ENCODE measurements around the gene CST9. TPM values are rescaled to one million over a fixed set of nuclear protein-coding genes. Genes with fewer than 3 reads are reported as not detected.

Gene CST9, protein sequence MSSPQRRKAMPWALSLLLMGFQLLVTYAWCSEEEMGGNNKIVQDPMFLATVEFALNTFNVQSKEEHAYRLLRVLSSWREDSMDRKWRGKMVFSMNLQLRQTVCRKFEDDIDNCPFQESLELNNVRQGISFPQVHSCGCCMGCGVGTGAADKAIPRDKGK
- total RNA-seq (2014; rRNA removed; shearing (Covaris generic)): not detected in 2 replicates
- not detected in 2 replicates for polyA plus RNA-seq (2015; cell fraction: cytosol; rRNA removed)
- polyA plus RNA-seq (2015; cell fraction: nucleus; rRNA removed): not detected in 2 replicates

DNA sequence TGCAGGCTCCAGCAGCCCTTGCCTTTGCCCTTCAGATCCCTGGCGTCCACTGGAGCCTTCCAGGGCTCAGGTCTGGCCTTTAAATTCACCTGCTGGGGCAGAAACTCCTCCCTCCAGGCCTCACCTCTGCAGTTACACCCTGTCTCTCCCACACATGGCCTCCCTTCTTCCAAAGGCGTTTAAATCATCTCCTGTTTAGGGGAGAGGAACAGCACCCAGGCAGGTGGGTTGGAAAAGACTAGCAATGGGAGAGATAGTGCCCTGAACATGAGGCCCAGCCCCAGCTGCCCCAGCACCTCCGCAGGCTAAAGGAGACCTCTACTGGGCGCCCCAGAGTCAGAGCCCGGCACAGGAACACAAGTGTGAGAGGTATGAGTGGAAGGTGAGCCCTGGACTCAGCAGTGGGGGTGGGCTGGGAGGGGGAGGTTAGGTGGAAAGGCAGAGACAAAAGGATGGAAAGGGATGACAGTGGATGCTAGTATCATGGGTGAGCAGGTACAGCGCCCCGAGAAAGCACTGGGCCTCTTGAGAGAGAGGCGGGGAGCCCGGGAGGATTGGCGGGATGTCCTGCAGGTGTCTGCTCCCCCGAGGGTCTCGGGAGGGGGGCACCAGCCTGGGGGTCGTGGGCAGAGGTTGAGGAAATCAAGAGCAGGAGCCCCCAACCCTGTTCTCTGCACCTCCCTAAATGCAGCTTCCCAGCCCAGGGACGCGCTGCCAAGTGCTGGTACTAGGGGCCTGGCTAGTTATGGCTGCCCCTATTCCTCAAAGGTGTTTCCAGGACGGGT, at the start of gene CST9:
CST9 (minus strand) TSS at position 51 of the 785 bp plus-strand sequence. CDS start 53 bp downstream, outside the sequence.
- in situ Hi-C loops (cut with HindIII; ENCODE audit: low pct_unique_long_range_greater_than_20kb, low sequenced_read_pairs): no loop called here
- DNase-seq (ENCODE audit: low read depth, low spot score): no peak

DNA sequence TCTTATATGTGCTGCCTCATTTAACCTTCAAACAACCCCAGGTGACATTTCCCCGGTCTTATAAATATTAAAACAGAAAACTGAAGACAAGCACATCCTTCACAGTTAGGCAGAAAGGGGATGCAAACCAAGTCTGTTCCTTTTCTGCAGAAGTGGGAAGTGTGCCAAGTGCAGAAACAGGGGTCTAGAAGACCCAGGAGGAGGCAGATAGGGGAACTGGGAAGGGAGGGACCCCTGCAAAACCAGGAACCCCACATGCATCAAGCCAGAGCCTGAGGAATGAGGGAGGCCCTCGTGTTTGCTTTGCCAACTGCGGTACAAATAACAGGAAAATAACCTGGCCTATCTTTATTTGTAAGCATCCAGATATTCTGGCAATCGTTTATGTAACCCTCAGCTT, 49.0 kb upstream of the CST9 start:
- in situ Hi-C loops (cut with HindIII; ENCODE audit: low pct_unique_long_range_greater_than_20kb, low sequenced_read_pairs): no loop called here
- DNase-seq (ENCODE audit: low read depth, low spot score): no peak

DNA sequence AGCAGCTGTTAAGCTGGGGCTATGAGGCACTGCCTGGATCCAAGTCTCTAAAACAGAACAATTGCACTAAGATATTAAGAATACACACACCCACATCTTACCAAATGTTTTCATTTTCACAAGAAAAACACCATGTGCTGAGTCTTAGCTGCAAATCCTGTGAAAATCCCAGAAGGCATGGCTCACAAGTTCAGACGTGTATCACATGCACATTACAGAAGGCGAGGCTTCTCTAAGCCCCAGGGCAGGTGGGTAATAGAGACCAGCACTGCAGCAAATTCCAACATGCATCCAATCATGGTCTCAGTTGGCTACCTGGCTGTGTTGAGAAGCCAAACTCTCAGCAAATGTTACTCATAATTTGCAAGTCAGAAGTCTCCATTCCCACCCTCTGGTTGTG, 48.3 kb upstream of the CST9 start:
- in situ Hi-C loops (cut with HindIII; ENCODE audit: low pct_unique_long_range_greater_than_20kb, low sequenced_read_pairs): no loop called here
- DNase-seq (ENCODE audit: low read depth, low spot score): no peak

DNA sequence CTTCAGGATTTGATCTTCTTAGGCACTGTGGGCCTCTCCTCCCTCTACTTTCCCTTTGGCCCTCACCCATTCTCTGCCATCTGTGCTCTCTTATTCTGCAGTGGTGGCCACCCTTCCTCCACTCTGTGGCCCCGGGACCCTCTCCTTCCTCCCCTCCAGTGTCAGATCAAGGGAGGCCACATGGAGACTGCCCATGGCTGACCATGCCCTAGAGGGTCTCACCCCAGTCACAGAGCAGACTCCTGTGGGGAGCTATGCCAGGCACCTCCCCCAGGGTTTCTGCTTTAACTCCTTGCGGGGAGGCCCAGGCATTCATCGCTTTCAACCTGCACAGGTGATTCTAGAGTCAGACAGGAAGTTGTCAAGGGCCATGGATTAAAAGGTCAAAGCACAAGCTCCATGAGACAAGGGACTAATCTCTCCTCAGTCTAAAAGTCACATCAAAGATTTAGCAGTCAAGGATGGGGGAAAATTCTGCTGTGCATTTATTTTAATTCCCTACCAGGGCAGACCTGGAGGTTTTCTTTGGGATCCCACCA, 47.8 kb upstream of the CST9 start:
- no peak for DNase-seq (ENCODE audit: low read depth, low spot score)
- in situ Hi-C loops (cut with HindIII; ENCODE audit: low pct_unique_long_range_greater_than_20kb, low sequenced_read_pairs): no loop called here

DNA sequence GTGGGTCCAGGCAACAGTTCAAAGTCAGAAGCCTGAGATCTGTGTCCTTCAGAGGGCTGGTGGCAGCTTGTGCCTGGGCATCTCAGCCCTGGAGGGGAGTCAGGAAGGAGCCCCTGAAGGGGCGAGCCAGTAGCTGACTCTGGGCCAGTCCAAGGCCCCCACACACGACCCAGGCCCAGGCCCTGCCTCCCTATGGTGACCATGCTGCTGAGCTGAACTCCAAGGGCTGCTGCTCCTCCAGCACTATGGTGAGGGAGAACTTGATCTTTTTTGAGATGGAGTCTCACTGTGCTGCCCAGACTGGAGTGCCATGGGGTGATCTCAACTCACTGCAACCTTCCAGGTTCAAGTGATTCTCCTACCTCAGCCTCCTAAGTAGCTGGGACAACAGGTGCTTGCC, 47.2 kb upstream of the CST9 start:
- no peak for DNase-seq (ENCODE audit: low read depth, low spot score)
- in situ Hi-C loops (cut with HindIII; ENCODE audit: low pct_unique_long_range_greater_than_20kb, low sequenced_read_pairs): no loop called here

DNA sequence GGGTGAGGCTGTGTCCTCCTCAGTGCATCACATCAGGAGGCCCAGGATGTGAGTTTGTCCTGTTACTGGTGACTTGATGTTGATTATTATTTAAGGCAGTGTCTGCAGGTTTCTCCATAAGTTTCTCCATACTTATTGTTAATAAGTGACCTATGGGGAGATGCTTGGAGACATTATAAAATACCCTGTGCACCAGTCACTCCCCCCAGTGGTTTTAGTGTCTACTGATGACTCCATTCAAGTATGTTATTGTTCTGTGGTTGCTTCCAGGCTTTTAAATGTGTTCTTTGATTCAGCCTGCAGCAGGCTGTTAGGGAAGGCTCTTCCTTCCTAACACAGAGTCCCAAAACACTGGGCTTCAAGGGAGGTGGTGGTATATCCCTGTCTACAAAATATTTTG, 46.7 kb upstream of the CST9 start:
- in situ Hi-C loops (cut with HindIII; ENCODE audit: low pct_unique_long_range_greater_than_20kb, low sequenced_read_pairs): no loop called here
- DNase-seq (ENCODE audit: low read depth, low spot score): peak; percentile 33

DNA sequence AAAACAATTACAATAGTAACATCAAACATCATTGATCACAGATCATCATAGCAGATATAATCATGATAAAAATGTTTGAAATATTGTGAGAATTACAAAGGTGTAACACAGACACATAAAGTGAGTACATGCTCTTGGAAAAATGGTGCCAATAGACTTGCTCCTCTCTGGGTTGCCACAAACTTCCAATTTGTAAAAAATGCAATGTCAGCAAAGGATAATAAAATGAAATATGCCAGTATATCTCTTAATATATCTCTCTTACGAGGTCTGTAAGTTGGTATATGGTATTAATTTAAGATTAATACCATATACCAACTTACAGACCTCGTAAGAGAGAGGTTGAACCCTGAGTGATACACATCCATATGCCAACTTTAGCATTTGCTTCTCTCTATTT, 45.4 kb upstream of the CST9 start:
- no peak for DNase-seq (ENCODE audit: low read depth, low spot score)
- in situ Hi-C loops (cut with HindIII; ENCODE audit: low pct_unique_long_range_greater_than_20kb, low sequenced_read_pairs): no loop called here

DNA sequence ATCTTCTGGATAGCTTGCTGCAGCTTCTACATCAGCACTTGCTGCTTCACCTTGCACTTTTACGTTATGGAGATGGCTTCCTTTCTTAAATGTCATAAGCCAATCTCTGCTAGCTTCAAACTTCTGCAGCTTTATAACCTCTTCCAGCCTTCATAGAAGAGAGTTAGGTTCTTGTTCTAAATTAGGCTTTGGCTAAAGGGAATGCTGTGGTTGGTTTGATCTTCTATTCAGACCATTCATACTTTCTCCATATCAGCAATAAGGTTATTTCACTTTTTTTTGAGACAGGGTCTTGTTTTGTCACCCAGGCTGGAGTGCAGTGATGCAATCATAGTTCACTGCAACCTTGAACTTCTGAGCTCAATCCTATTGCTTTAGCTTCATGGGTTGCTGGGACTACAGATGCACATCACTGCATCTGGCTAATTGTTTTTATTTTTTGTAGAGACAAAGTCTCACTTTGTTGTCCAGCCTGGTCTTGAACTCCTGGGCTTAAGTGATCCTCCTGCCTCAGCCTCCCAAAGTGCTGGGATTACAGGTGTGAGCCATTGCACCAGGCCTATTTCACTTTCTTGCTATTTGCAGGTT, 44.2 kb upstream of the CST9 start:
- in situ Hi-C loops (cut with HindIII; ENCODE audit: low pct_unique_long_range_greater_than_20kb, low sequenced_read_pairs): no loop called here
- DNase-seq (ENCODE audit: low read depth, low spot score): no peak

DNA sequence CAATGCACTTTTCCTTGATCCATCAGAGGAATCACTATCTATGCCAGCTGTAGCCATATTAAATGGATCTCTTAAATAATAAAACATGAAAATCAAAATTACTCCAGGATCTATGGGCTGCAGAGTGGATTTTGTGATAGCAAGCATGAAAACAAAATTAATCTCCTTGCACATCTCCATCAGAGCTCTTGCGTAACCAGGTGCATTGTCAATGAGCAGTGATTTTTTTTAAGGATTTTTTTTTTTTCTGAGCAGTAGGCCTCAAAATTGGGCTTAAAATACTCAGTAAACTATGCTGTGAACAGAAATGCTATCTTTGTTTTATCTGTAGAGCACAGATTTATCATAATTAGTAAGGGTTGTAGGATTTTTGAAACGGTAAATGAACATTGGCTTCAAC, 43.5 kb upstream of the CST9 start:
- in situ Hi-C loops (cut with HindIII; ENCODE audit: low pct_unique_long_range_greater_than_20kb, low sequenced_read_pairs): no loop called here
- DNase-seq (ENCODE audit: low read depth, low spot score): no peak

DNA sequence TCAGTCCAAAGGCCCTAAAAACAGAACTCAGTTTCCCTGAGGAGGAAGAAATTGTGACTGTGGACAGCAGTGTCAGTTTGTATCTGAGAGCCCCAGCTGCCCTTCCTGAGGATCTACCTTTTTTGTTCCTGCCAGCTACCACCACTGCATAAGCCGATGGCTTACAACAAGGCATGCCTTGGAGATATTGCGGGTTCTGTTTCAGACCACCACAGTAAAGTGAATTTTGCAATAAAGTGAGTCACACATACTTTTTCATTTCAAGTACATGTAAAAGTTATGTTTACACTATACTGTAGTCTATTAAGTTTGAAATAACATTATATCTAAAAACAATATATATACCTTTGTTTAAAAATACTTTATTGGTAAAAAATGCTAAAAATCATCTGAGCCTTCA, 41.6 kb upstream of the CST9 start:
- in situ Hi-C loops (cut with HindIII; ENCODE audit: low pct_unique_long_range_greater_than_20kb, low sequenced_read_pairs): no loop called here

DNA sequence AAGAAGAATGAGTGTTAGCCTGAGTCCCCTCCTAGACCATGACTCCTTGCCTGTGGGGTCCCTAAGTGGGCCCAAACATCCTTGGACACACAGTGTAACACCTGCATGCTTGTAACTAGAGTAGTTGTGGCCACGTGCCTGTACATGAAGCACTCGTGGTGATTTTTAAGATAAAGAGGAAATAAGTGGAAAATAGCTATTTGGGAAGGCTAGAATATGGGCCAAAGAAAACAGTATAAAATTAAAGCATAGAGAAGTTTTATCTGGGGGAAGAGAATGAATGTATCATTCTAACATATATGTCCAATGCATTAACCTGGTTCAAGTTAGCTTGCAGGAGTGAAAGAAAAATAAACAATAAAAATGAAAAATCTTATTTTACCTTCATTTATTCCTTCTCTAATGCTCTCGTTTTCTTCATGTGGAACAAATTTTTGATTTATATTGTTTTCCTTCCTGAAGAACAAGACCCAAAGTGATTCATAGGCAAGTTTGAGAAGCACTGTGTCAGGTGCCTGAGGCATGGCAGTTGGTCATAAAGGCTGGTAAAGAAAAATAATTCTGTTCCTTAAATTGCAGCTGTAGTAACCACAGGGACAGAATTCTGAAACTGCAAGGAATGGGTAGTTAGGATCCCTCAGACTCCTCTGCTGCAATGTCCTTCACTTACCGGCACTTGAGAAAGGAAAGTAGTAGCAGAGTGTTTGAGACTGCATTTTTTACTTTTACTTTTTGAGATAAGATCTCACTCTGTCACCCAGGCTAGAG, 40.6 kb upstream of the CST9 start:
- in situ Hi-C loops (cut with HindIII; ENCODE audit: low pct_unique_long_range_greater_than_20kb, low sequenced_read_pairs): no loop called here
- no peak for DNase-seq (ENCODE audit: low read depth, low spot score)

More for the DNA sequence above, 41.6 kb upstream of the CST9 start:
- DNase-seq (ENCODE audit: low read depth, low spot score): no peak

DNA sequence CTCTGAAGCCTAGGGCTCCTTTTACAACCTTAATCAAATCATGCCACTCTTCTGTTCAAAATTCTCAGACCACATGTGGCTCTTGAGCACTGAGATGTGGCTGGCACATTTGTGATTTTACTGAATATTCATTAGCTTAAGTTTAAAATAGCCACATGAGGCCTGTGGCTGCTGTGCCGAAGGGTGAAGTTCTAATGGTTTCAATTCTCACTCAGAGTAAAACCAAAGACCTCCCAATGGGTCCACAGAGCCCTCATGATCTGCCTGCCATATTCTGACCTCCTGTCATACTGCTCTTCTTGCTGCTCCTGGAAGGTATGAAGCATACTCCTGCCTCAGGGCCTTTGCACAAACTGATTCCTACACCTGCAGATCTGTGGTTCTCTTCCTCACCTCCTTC, 39.9 kb upstream of the CST9 start:
- no peak for DNase-seq (ENCODE audit: low read depth, low spot score)
- in situ Hi-C loops (cut with HindIII; ENCODE audit: low pct_unique_long_range_greater_than_20kb, low sequenced_read_pairs): no loop called here

DNA sequence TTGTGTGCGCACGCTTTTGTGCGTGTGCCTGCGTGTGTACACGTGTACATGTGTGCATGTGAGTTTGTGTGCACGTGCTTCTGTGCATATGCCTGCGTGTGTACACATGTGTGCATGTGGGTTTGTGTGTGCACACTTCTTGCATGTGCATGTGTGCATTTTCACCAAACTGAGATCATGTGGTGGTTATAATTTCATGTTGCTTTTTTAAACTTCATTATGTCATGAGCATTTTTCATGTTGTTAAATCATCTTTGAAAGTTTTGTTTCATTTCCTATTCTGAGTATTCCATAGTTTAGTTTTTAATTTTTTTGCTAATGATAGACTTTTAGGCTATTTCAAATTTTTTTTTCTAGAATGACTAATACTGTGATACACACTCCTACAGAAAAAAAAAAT, 38.4 kb upstream of the CST9 start:
- no peak for DNase-seq (ENCODE audit: low read depth, low spot score)
- in situ Hi-C loops (cut with HindIII; ENCODE audit: low pct_unique_long_range_greater_than_20kb, low sequenced_read_pairs): no loop called here

DNA sequence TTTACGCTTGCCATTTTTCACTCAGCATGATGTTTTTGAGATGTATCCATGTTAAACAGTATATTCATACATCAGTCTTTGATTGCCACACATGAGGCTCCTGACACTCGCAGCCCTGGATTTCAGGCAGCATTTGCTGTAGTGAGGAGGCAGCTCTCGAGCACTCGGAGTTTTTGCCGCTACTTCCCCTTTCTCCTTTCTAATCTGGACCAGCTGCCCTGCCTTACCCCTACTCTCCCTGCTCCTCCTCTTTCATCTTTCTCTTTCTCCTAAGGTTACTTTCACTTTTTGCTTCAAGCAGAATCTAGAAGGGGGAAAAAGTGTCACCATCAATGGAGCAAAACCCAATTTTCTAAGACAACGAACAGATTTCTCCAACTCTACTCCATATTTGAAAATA, 37.9 kb upstream of the CST9 start:
- DNase-seq (ENCODE audit: low read depth, low spot score): no peak
- in situ Hi-C loops (cut with HindIII; ENCODE audit: low pct_unique_long_range_greater_than_20kb, low sequenced_read_pairs): no loop called here

DNA sequence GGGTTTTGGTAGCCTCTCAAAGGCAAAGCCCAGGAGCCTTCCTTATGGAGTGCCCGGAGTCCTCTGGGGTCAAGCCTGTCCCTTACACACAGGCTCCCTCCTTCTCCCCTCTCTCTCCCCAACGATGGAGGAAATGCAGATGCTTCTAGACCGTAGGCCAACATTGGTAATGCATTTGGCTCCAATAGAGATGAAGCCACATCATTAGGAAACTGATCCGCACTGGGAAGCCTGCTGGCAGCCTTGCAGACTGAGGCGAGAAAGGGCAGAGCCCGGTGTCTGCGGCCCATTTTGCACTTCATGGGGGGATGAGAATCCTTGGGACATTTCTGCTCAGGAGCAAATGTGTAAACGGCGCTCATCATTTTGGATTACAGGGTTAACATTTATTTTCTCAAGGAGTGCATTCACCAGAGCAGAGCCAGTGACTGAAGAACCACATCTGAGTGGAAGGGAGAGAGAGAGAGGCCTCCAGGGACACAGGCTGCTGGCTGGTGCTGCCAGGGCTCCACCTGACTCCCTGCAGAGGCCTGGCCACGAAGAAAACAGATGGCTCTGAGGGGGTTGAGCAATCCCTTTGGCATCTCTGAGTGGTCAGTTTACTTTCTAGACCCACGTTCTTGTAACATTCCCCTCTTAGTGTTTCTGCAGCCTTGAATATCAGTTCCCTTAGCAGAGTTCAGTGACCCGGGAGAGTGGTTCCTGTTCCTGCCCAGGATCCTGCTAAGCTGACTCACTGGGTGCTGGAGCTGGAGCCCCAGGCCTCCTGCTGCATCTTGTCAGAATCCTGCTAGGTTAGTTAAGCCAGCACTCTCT, 36.4 kb upstream of the CST9 start:
- no peak for DNase-seq (ENCODE audit: low read depth, low spot score)
- in situ Hi-C loops (cut with HindIII; ENCODE audit: low pct_unique_long_range_greater_than_20kb, low sequenced_read_pairs): no loop called here

DNA sequence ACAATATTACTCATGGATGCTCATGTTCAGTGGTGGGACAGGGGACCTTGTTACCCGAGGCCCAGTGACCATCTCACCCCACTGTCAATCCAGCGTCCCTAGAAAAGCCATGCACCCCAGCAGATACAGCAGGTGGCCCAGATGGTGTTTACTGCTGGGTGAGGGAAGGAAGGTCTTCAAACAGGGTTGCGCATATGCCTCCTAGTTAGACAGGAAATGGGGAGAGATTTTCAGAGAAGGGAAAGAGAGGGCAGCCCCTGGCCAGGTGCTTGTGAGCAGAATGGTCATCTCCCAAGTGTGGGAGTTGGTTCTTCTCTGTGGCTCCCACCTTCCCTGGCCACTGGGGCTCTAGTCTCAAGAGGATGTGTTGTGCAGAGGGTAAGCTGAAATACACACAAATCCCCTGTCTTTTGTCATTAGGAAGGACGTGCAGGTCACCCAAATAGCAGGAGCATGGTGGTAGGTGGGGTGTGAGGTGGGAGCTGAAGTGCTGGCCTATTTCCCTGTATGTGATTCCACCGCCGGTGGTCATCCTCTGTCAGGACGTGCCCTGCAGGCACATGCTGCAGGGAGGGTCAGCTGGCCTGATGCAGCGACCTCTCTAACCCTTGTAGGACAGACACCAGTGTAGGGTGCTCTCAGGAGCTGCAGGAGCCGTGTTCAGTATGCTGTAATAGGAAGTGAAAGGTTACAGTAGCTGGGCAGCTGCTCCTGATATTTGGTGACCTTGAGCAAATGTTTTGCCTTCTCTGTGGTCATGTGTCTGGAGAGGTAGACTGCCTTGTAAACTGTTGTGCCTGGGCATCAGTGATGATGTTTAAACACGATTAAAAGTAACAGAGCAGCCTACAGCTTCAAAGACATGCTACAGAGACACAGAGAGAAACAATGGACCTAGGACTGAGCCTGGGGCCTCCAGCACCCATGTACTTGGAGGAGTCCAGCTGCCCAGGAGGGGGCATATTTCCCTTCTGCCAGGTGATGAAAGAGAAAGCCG, 35.3 kb upstream of the CST9 start:
- DNase-seq (ENCODE audit: low read depth, low spot score): no peak
- in situ Hi-C loops (cut with HindIII; ENCODE audit: low pct_unique_long_range_greater_than_20kb, low sequenced_read_pairs): no loop called here

Measured in SK-MEL-5 (cell line).